Fibroblast of lung (primary cell): Measurements from ENCODE around the gene ITGB4.

Source experiments
- CTCF ChIP-seq, 2 donors: IDR thresholded peaks in 1 of 2; conservative IDR thresholded peaks in 1 of 2; 1 replicate in 1 of 2; 2 replicates in 1 of 2; pipeline ENCODE4 v1.5.1; 2011 to 2012; ENCODE audit warnings: low read length in 2 of 2, control low read depth in 1 of 2, inconsistent platforms in 1 of 2, low read depth in 1 of 2, mild to moderate bottlenecking in 1 of 2
- EZH2 ChIP-seq: IDR thresholded peaks from 2 replicates; pipeline ENCODE4 v1.5.1; 2012; ENCODE audit warnings: low read length, control low read depth, mild to moderate bottlenecking; ENCODE audit errors: missing control alignments

- TF ChIP-seq CTCF (conservative IDR thresholded peaks at IDR 0.05 in 1 of 2, IDR thresholded peaks at IDR 0.05 in 1 of 2; ENCODE audit: low read depth in 1 of 2, low read length in 2 of 2): no peak
- no peak for TF ChIP-seq EZH2
Observed at GRCh38 chr17:75803883-75804282, 82.6 kb downstream of the ITGB4 start.
